HepG2 (cell line): Measurements from ENCODE around the gene UBTF. TPM values are rescaled to one million over a fixed set of nuclear protein-coding genes. Genes with fewer than 3 reads are reported as not detected.

Experiments
- CEBPZ ChIP-seq: IDR thresholded peaks from 2 replicates; pipeline ENCODE4 v1.6.1; 2012; ENCODE audit warnings: low read length, improper control_type of control experiment
- ERF ChIP-seq: IDR thresholded peaks from 2 replicates; pipeline ENCODE4 v1.6.1; 2018; ENCODE audit warnings: missing biosample characterization, missing genetic modification reagents
- FOXA1 ChIP-seq, 2 experiments: fragments of 450-650 bp in 1 of 2; sonication (generic) in 1 of 2; formaldehyde crosslinking in 1 of 2; IDR thresholded peaks; 2 replicates each; pipeline versions ENCODE4 v1.4.0 to v1.6.1; 2016 to 2020; ENCODE audit warnings: missing genetic modification reagents in 1 of 2
- GFI1 ChIP-seq: sonication (generic); formaldehyde crosslinking; IDR thresholded peaks from 2 replicates; pipeline ENCODE4 v1.5.0; 2020; ENCODE audit warnings: missing genetic modification reagents, mild to moderate bottlenecking, borderline replicate concordance
- HBP1 ChIP-seq: IDR thresholded peaks from 2 replicates; pipeline ENCODE4 v1.6.1; 2016; ENCODE audit warnings: low read depth, control low read depth
- HOXD1 ChIP-seq: sonication (generic); formaldehyde crosslinking; IDR thresholded peaks from 2 replicates; pipeline ENCODE4 v1.5.0; 2020; ENCODE audit warnings: missing genetic modification reagents
- IKZF1 ChIP-seq: fragments of 450-650 bp; IDR thresholded peaks from 2 replicates; pipeline ENCODE4 v1.7.1; 2016
- KAT2B ChIP-seq: fragments of 150-350 bp; IDR thresholded peaks from 2 replicates; pipeline ENCODE4 v1.6.1; 2014; ENCODE audit warnings: low read depth, low read length, borderline replicate concordance
- MAFG ChIP-seq: sonication (generic); formaldehyde crosslinking; IDR thresholded peaks from 2 replicates; pipeline ENCODE4 v1.5.1; 2020; ENCODE audit warnings: mild to moderate bottlenecking, missing genetic modification reagents
- MAFK ChIP-seq, 2 experiments: IDR thresholded peaks in 1 of 2; conservative IDR thresholded peaks in 1 of 2; 2 replicates each; pipeline ENCODE4 v1.6.1; 2011; ENCODE audit warnings: improper control_type of control experiment in 2 of 2, low read length in 2 of 2
- NFKBIZ ChIP-seq: IDR thresholded peaks from 2 replicates; pipeline ENCODE4 v1.6.1; 2018; ENCODE audit warnings: missing genetic modification reagents, missing compliant biosample characterization
- PITX1 ChIP-seq: sonication (generic); formaldehyde crosslinking; IDR thresholded peaks from 2 replicates; pipeline ENCODE4 v1.5.1; 2020; ENCODE audit warnings: mild to moderate bottlenecking, missing genetic modification reagents
- TBX3 ChIP-seq: fragments of 450-650 bp; IDR thresholded peaks from 2 replicates; pipeline ENCODE4 v1.6.1; 2017; ENCODE audit warnings: antibody characterized with exemption, mild to moderate bottlenecking, inconsistent platforms, borderline replicate concordance
- TFDP2 ChIP-seq: sonication (generic); formaldehyde crosslinking; IDR thresholded peaks from 2 replicates; pipeline ENCODE4 v1.4.0; 2020; ENCODE audit warnings: missing genetic modification reagents
- THAP11 ChIP-seq: IDR thresholded peaks from 2 replicates; pipeline ENCODE4 v1.6.1; 2016; ENCODE audit warnings: missing biosample characterization, missing genetic modification reagents
- TOE1 ChIP-seq: sonication (generic); formaldehyde crosslinking; IDR thresholded peaks from 2 replicates; pipeline ENCODE4 v1.4.0; 2020; ENCODE audit warnings: mild to moderate bottlenecking, missing genetic modification reagents
- ZFP91 ChIP-seq: sonication (generic); formaldehyde crosslinking; IDR thresholded peaks from 2 replicates; pipeline ENCODE4 v1.9.0; 2022; ENCODE audit warnings: missing genetic modification reagents, mild to moderate bottlenecking, borderline replicate concordance
- ZNF20 ChIP-seq: sonication (generic); formaldehyde crosslinking; IDR thresholded peaks from 2 replicates; pipeline ENCODE4 v1.4.0; 2020; ENCODE audit warnings: mild to moderate bottlenecking, moderate library complexity, missing genetic modification reagents
- ZNF30 ChIP-seq: sonication (generic); formaldehyde crosslinking; IDR thresholded peaks from 2 replicates; pipeline ENCODE4 v1.5.0; 2020; ENCODE audit warnings: mild to moderate bottlenecking, missing genetic modification reagents
- ZNF451 ChIP-seq: sonication (generic); formaldehyde crosslinking; IDR thresholded peaks from 2 replicates; pipeline ENCODE4 v1.5.0; 2020; ENCODE audit warnings: mild to moderate bottlenecking, missing genetic modification reagents
- ZNF724P ChIP-seq: sonication (generic); formaldehyde crosslinking; IDR thresholded peaks from 2 replicates; pipeline ENCODE4 v1.8.0; 2022; ENCODE audit warnings: missing genetic modification reagents, borderline replicate concordance
- ZNF773 ChIP-seq: sonication (generic); formaldehyde crosslinking; IDR thresholded peaks from 2 replicates; pipeline ENCODE4 v1.4.0; 2020; ENCODE audit warnings: missing genetic modification reagents, borderline replicate concordance
- polyA plus RNA-seq, 8 experiments: library from polyadenylated mRNA; depleted of rRNA in 3 of 8; stranded (reverse) in 7 of 8; unstranded in 1 of 8; fragments of >200 nt; fragmentation: Illumina TruSeq in 4 of 8; extraction: Trizol in 4 of 8; gene quantifications; 2 replicates each; pipeline versions ENCODE4 v1.2.1 to v1.2.3, GENCODE V29; 2011 to 2016; ENCODE audit warnings: low read depth in 4 of 8, missing spikeins in 1 of 8, mixed read lengths in 1 of 8; ENCODE audit not compliant: insufficient read depth in 1 of 8
- total RNA-seq, 5 experiments: library from RNA; depleted of rRNA; stranded (reverse); fragments of >200 nt; fragmentation: Illumina TruSeq; extraction: Trizol; gene quantifications; 2 replicates each; pipeline ENCODE4 v1.2.3, GENCODE V29; 2016; ENCODE audit warnings: low read depth in 1 of 5

Gene UBTF
- total and polyA plus RNA-seq, 2 of the 13 experiments (the other 11 are each of a cell fraction or from before 2014, with no cell fraction given), result 15.2 to 60.9 TPM

- no peak for TF ChIP-seq KAT2B
- no peak for TF ChIP-seq MAFK (conservative IDR thresholded peaks at IDR 0.05 in 1 of 2, IDR thresholded peaks at IDR 0.05 in 1 of 2; ENCODE audit: low read length in 2 of 2)
- TF ChIP-seq TBX3, result no peak
- no peak; the same call in 1 of the 2 replicates for TF ChIP-seq ERF (CRISPR knock-in tag)
- TF ChIP-seq ZNF451 (CRISPR knock-in tag), result no peak
- TF ChIP-seq NFKBIZ (CRISPR knock-in tag), result no peak
- no peak for TF ChIP-seq TOE1 (CRISPR knock-in tag)
- no peak for TF ChIP-seq ZNF773
- no peak for TF ChIP-seq GFI1 (CRISPR knock-in tag)
- no peak for TF ChIP-seq PITX1 (CRISPR knock-in tag)
- peak; percentile 72 for TF ChIP-seq THAP11 (CRISPR knock-in tag)
- TF ChIP-seq ZNF30, result no peak
- no peak for TF ChIP-seq CEBPZ
- peak; percentile 68; the same call in 1 of the 2 replicates for TF ChIP-seq HBP1 (CRISPR knock-in tag)
- TF ChIP-seq HOXD1, result peak; percentile 83; the same call in 1 of the 2 replicates
- no peak for TF ChIP-seq FOXA1 (IDR thresholded peaks at IDR 0.05)
- no peak for TF ChIP-seq FOXA1 (CRISPR knock-in tag; IDR thresholded peaks at IDR 0.05)
- no peak for TF ChIP-seq ZNF20 (CRISPR knock-in tag)
- no peak for TF ChIP-seq ZNF724P
- TF ChIP-seq MAFG, result no peak
- TF ChIP-seq TFDP2, result peak; percentile 56; the same call in 1 of the 2 replicates
- TF ChIP-seq ZFP91 (CRISPR knock-in tag), result no peak; the same call in 1 of the 2 replicates
- TF ChIP-seq IKZF1, result no peak
Observed at GRCh38 chr17:44199553-44200477, 19.7 kb downstream of the UBTF start, which contains the start of gene ATXN7L3 (continued).
